GM12878 (cell line): ENCODE results near the gene PCDHGA8. TPM values are rescaled to one million over a fixed set of nuclear protein-coding genes. Genes with fewer than 3 reads are reported as not detected.

Experiments used
- ATAC-seq: fragments of 200-7000 bp; cut with Tn5 transposase; 3 replicates; pipeline ENCODE4 v1.9.1; 2020; ENCODE audit warnings: mild to moderate bottlenecking, moderate library complexity
- BruUV-seq: library from RNA; stranded (reverse); fragments of 400-500 nt; replicated peaks from 2 replicates; lab custom pipeline; 2021; lab: Mats Ljungman, UMichigan
- CTCF ChIA-PET: fragments of 300-600 bp; sonication (Branson Sonifier 250); formaldehyde crosslinking; extraction: SDS; loops from one replicate; lab custom pipeline; 2021; ENCODE audit warnings: inconsistent platforms; lab: Yijun Ruan, JAX
- POLR2A ChIA-PET: fragments of 350-600 bp; formaldehyde crosslinking; extraction: SDS; loops from one replicate; lab custom pipeline; 2021; ENCODE audit warnings: inconsistent platforms; lab: Charles Lee
- RAD21 ChIA-PET: fragments of 300-600 bp; sonication (Branson Sonifier 250); formaldehyde crosslinking; loops from one replicate; lab custom pipeline; 2023; ENCODE audit warnings: antibody characterized with exemption; ENCODE audit not compliant: unreplicated experiment; lab: Charles Lee
- SMC1A ChIA-PET: fragments of 300-600 bp; sonication (Branson Sonifier 250); formaldehyde crosslinking; loops from one replicate; lab custom pipeline; 2023; ENCODE audit not compliant: unreplicated experiment, uncharacterized antibody; lab: Charles Lee
- DNase-seq: peaks from one replicate; pipeline ENCODE4 v3.0.0-alpha.2; 2011; ENCODE audit warnings: low read depth, low spot score
- FAIRE-seq: peaks from 3 replicates; lab custom pipeline; 2011; peaks lifted over from hg19 to GRCh38; lab: Jason Lieb, UNC
- H2AFZ ChIP-seq: 2 replicates; pipeline ENCODE4 v1.6.0; 2011; ENCODE audit warnings: low read depth, low read length, control low read depth; ENCODE audit not compliant: control insufficient read depth
- H3K27ac ChIP-seq: 2 replicates; pipeline ENCODE4 v1.5.1; 2011; ENCODE audit warnings: control low read depth; ENCODE audit not compliant: control insufficient read depth, insufficient read depth
- H3K27me3 ChIP-seq, 2 experiments: replicated peaks in 1 of 2; 2 replicates each; pipeline versions ENCODE4 v1.6.0 to v1.6.1; 2011; ENCODE audit warnings: low read length in 1 of 2; ENCODE audit not compliant: control insufficient read depth in 2 of 2, insufficient read depth in 2 of 2
- H3K36me3 ChIP-seq, 2 experiments: 2 replicates each; pipeline ENCODE4 v1.5.1; 2011; ENCODE audit warnings: low read length in 1 of 2; ENCODE audit not compliant: control insufficient read depth in 2 of 2, insufficient read depth in 2 of 2
- H3K4me1 ChIP-seq: 2 replicates; pipeline ENCODE4 v1.6.1; 2011; ENCODE audit warnings: mild to moderate bottlenecking, low read length, moderate library complexity, mixed read lengths; ENCODE audit not compliant: control insufficient read depth, insufficient read depth
- H3K4me2 ChIP-seq: 2 replicates; pipeline ENCODE4 v1.6.0; 2011; ENCODE audit warnings: control low read depth; ENCODE audit not compliant: control insufficient read depth, insufficient read depth
- H3K4me3 ChIP-seq: fragments of 200-600 bp; sonication (generic); 2 replicates; pipeline ENCODE4 v1.5.1; 2016
- H3K79me2 ChIP-seq: 2 replicates; pipeline ENCODE4 v1.6.0; 2011; ENCODE audit warnings: low read length; ENCODE audit not compliant: control insufficient read depth, insufficient read depth
- H3K9ac ChIP-seq: 2 replicates; pipeline ENCODE4 v1.8.0; 2011; ENCODE audit warnings: low read length, control low read depth, mixed read lengths; ENCODE audit not compliant: control insufficient read depth, insufficient read depth
- H3K9me3 ChIP-seq: replicated peaks from 3 replicates; pipeline ENCODE4 v1.5.1; 2011; ENCODE audit warnings: mild to moderate bottlenecking, low read length; ENCODE audit not compliant: control insufficient read depth, insufficient read depth
- H4K20me1 ChIP-seq: 2 replicates; pipeline ENCODE4 v1.6.0; 2011; ENCODE audit not compliant: control insufficient read depth, insufficient read depth
- BCL11A ChIP-seq: IDR thresholded peaks from 2 replicates; pipeline ENCODE4 v1.6.1; 2011; ENCODE audit warnings: low read depth, low read length
- CTCF ChIP-seq, 3 experiments: IDR thresholded peaks in 2 of 3; conservative IDR thresholded peaks in 1 of 3; 2 replicates each; pipeline ENCODE4 v1.5.1; 2011; ENCODE audit warnings: low read depth in 3 of 3, low read length in 3 of 3, mild to moderate bottlenecking in 3 of 3, control low read depth in 2 of 3, moderate library complexity in 2 of 3, inconsistent platforms in 1 of 3, mixed read lengths in 1 of 3; ENCODE audit not compliant: control insufficient read depth in 2 of 3, insufficient read depth in 1 of 3; ENCODE audit errors: extremely low read depth in 1 of 3
- E4F1 ChIP-seq: fragments of 450-650 bp; IDR thresholded peaks from 2 replicates; pipeline ENCODE4 v1.6.1; 2018; ENCODE audit warnings: borderline replicate concordance, mild to moderate bottlenecking; ENCODE audit not compliant: partially characterized antibody
- FOS ChIP-seq: IDR thresholded peaks from 3 replicates; pipeline ENCODE4 v1.6.1; 2011; ENCODE audit warnings: borderline replicate concordance; ENCODE audit not compliant: insufficient read length; ENCODE audit errors: extremely low read depth
- GABPA ChIP-seq: IDR thresholded peaks from 2 replicates; pipeline ENCODE4 v1.6.1; 2014; ENCODE audit warnings: antibody characterized with exemption, low read depth, mild to moderate bottlenecking, inconsistent platforms
- RAD21 ChIP-seq: IDR thresholded peaks from 2 replicates; pipeline ENCODE4 v1.6.1; 2011; ENCODE audit warnings: mild to moderate bottlenecking, low read depth, low read length, moderate library complexity; ENCODE audit not compliant: insufficient read depth
- WGBS: methylation state at CpG from one replicate; pipeline ENCODE4 v1.1.6; 2016; ENCODE audit warnings: low lambda C conversion rate; ENCODE audit not compliant: insufficient replicate concordance, insufficient coverage; ENCODE audit errors: missing lambda C conversion rate; 5-methylcytosine and 5-hydroxymethylcytosine counted together
- in situ Hi-C: fragments of 300-500 bp; cut with MboI; formaldehyde crosslinking; loops from 9 replicates; pipeline ENCODE4 v1.14.3; 2018; ENCODE audit warnings: mixed read lengths
- intact Hi-C: fragments of 100-400 bp; cut with micrococcal nuclease; formaldehyde crosslinking; loops from one replicate; pipeline ENCODE4 v1.14.2; 2022; ENCODE audit not compliant: unreplicated experiment
- polyA plus RNA-seq, 11 experiments: library from polyadenylated mRNA; depleted of rRNA in 4 of 11; unstranded in 6 of 11; stranded (reverse) in 5 of 11; fragments of >200 nt; fragmentation: Nextera tagmentation in 4 of 11; fragmentation: Illumina TruSeq in 1 of 11; extraction: Ambion mirVana in 4 of 11; extraction: Trizol in 1 of 11; gene quantifications; 1 replicate in 1 of 11; 2 replicates in 10 of 11; pipeline versions ENCODE4 v1.2.1 to v1.2.3, GENCODE V29; 2011 to 2016; ENCODE audit warnings: inconsistent platforms in 2 of 11, missing spikeins in 2 of 11, low read depth in 1 of 11
- total RNA-seq, 4 experiments: library from RNA; depleted of rRNA in 3 of 4; stranded (reverse); fragments of >200 nt in 3 of 4; fragmentation: Illumina TruSeq in 1 of 4; extraction: Trizol in 1 of 4; gene quantifications; 2 replicates each; pipeline versions ENCODE4 v1.2.1 to v1.2.3, GENCODE V29; 2013 to 2021

Gene PCDHGA8
- total and polyA plus RNA-seq, 10 of the 15 experiments (the other 5 are each of a cell fraction or from before 2014, with no cell fraction given), result 0.01 to 0.04 TPM; not detected in 8

- Histone ChIP-seq H3K4me2 (no peak within 1 kb of the TSS), H3K36me3 (no peaks in the 10 kb centered on the region), H2AFZ (no peak within 1 kb of the TSS; the same call in 1 of the 2 replicates), H3K27ac (no peak within 1 kb of the TSS), H3K79me2 (no peaks in the 10 kb centered on the region), H4K20me1 (no peaks in the 10 kb centered on the region), H3K9ac (no peak within 1 kb of the TSS), H3K4me1 (no peaks in the 10 kb centered on the region), H3K4me3 (no peak within 1 kb of the TSS), H3K27me3 (no peaks in the 10 kb centered on the region), H3K9me3 (peaks cover 2% of the 10 kb centered on the region; the same call in 2 of the 3 replicates)
- ChIA-PET RAD21 (no interaction called here), SMC1A (no interaction called here), CTCF (interaction anchor here (1.1 to 1.6 kb wide), 3 partner anchors 39 to 214 kb away, joined by 3 to 6 read pairs (median 5); partner anchors contain the start of gene PCDHGA10), POLR2A (no interaction called here)
- intact Hi-C loops, result no loop called here
- 42% methylated on average over 29 of the region's 29 CpGs for WGBS
- TF ChIP-seq GABPA, result 0 out of 2 replicates have a peak, but pooled peaks have one; percentile 7
- no peak for TF ChIP-seq E4F1
- peak; percentile 21 to 49 (median 30); a peak in 3 of 6 replicates for TF ChIP-seq CTCF (IDR thresholded peaks at IDR 0.05 in 2 of 3, conservative IDR thresholded peaks at IDR 0.05 in 1 of 3; ENCODE audit: control insufficient read depth in 2 of 3, extremely low read depth in 1 of 3, insufficient read depth in 1 of 3, low read depth in 3 of 3, low read length in 3 of 3)
- TF ChIP-seq FOS, result no peak
- no peak for TF ChIP-seq BCL11A
- TF ChIP-seq RAD21, result peak; percentile 36; the same call in 1 of the 2 replicates
- DNase-seq (no peak), FAIRE-seq (no peak), ATAC-seq (peak; percentile 48; the same call in 2 of the 3 replicates)
- no TSS peak for BruUV-seq
- in situ Hi-C loops, result no loop called here
Measured at GRCh38 chr5:141349917-141350619, 42.4 kb upstream of the PCDHGA8 start, which contains the start of gene PCDHGB1. PCDHGB1 (plus strand) TSS chr5:141350099; CDS start chr5:141350261, 162 bp downstream.
